ENCODE data around the gene DLX2.

- TF ChIP-seq, protein P1, sequence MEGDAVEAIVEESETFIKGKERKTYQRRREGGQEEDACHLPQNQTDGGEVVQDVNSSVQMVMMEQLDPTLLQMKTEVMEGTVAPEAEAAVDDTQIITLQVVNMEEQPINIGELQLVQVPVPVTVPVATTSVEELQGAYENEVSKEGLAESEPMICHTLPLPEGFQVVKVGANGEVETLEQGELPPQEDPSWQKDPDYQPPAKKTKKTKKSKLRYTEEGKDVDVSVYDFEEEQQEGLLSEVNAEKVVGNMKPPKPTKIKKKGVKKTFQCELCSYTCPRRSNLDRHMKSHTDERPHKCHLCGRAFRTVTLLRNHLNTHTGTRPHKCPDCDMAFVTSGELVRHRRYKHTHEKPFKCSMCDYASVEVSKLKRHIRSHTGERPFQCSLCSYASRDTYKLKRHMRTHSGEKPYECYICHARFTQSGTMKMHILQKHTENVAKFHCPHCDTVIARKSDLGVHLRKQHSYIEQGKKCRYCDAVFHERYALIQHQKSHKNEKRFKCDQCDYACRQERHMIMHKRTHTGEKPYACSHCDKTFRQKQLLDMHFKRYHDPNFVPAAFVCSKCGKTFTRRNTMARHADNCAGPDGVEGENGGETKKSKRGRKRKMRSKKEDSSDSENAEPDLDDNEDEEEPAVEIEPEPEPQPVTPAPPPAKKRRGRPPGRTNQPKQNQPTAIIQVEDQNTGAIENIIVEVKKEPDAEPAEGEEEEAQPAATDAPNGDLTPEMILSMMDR (IDR thresholded peaks at IDR 0.05), result no peak
- no peak for TF ChIP-seq EP300 (IDR thresholded peaks at IDR 0.05)
- no peak for TF ChIP-seq POLR2A (IDR thresholded peaks at IDR 0.05)
Measured at GRCh38 chr2:172137943-172138342, 35.2 kb upstream of the DLX2 start.

All from upper lobe of left lung (tissue), 4 donors.